NCI-H1436 treated with DMSO at 0.1 percent for 48 hours (cell line): ENCODE measurements around the gene SOCS7.

Experiments
- DNase-seq: peaks from one replicate; lab custom pipeline; 2025; lab: John Stamatoyannopoulos, UW

Gene SOCS7

DNA sequence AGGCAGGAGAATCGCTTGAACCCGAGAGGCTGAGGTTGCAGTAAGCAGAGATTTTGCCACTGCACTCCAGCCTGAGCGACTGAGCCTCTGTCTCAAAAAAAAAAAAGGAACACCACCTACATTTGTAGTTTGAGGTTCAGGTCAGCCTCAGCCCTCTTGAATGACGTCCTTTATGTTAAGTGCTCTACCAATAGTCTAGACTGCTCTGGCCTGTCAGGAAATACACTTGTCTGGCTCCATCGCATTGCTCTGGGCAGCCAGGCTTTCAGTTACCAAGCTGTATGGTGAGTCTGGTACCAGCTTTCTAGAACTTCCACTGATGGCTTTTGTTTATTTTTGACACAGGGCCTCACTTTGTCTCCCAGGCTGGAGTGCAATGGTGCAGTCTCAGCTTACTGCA lies 11.4 kb downstream of the SOCS7 start:
- DNase-seq = no peak

DNA sequence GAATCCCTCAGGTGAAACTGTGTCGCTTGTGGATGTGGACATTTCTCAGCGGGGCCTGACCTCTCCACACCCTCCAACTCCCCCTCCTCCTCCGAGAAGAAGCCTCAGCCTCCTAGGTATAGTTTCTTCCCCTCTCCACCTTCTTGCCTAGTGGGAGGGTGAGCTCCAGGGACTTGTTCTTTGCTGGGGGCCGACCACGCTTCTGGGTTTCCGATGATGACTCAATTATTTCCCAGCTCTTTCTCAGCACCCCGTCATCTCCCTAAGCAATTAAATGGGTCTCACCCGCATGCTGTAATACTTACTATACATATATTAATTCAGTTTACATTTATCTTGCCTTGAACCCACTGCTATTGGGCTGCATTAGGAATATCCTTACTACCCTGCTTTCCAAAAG lies 13.1 kb downstream of the SOCS7 start:
- no peak for DNase-seq

DNA sequence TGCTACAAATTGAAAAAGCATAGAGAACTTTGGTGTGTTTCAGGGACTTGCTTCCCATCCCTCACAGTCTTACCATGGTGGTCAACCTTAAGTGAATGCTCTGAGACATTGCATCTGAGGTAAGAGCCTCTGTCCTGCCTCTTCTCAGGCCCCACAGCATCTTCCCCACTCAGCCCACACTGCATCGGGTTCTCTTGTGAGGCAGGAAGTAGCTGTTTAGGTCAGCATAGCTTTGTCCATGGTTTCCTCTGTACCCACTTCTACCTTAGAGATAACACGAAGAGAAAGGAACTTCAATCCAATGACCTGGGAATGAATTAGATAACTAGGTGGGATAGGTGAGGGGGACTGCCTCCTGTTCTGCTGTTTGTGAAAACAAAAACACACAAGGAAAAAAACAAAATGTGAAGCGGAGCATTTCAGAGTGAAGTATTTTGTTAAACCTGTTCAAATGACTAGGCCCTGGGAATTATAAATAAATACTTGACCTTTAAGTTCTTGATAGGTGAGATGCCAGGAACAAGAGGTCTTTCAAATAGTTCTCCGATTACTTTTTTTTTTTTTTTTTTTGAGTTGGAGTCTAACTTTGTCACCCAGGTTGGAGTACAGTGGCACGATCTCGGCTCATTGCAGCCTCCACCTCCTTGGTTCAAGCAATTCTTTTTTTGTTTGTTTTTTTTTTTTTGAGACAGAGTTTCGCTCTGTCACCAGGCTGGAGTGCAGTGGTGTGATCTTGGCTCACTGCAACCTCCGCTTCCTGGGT lies 17.7 kb downstream of the SOCS7 start:
- DNase-seq = no peak

- no peak for DNase-seq
Observed at GRCh38 chr17:38379448-38379847, 27.8 kb downstream of the SOCS7 start.

GRCh38 chr17:38395090-38395489 lies 43.4 kb downstream of the SOCS7 start:
- no peak for DNase-seq

DNA sequence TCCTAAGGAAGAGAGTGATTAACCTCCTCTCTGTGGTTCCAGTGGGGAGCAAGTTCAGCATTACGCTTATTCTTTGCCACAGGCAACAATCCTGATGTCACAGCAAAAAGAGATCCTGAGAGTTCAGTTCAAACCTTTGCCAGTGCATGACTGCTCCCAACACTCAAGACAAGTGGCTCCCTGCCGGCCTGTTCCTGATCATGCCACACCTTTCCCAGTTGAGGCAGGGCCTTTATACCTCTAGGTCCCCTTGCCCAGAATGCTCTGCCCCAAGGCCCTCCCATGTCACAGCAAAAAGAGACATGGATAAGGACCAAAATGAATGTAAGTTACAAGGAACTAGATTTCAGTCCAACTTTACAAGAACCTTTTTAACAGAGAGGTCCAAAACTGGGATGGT lies 45.6 kb downstream of the SOCS7 start:
- no peak for DNase-seq

- no peak for DNase-seq
Observed at GRCh38 chr17:38400286-38400685, 48.6 kb downstream of the SOCS7 start.

DNA sequence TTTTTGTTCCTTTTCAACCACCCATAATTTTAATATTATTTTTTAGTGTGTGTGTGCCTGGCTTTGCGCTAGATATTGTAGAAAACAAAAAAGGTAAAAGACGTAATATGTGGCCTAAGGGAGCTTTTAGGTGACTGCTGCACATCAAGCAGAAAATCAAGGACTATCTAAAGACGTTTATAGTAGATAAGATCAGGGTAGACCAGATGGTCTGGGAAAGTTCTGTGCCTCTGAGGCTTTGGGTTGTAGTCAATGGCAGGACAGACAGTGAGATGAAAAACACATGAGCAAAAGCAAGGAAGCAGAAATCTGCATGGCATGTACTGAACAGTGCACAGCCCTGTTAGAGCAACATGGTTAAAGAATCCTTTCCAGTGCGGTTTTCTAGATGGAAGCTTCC lies 49.8 kb downstream of the SOCS7 start:
- DNase-seq = no peak

DNA sequence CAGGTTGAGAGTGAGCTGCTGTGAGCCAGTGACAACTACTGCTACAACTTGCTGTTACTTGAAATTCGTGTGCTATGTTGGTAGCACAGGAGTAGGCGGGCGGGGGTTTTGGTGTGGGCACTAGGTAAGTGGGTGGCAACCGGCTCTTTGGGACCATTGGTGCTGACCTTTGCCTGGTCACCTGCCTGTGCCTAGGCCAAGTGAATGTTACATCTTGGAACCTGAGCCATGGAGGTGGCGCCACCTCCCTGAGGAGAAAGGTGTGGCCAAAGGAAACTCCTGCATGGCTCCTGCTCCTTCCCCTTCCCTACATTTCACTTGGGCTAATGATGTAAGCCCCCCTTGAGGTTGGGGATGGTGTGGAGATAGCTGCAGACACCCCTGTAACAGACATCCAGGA lies 51.3 kb downstream of the SOCS7 start:
- DNase-seq = no peak

- DNase-seq = no peak
Observed at GRCh38 chr17:38403491-38403890, 51.8 kb downstream of the SOCS7 start.

- no peak for DNase-seq
Observed at GRCh38 chr17:38404174-38404943, 52.7 kb downstream of the SOCS7 start.

GRCh38 chr17:38405654-38406053 lies 54.0 kb downstream of the SOCS7 start:
- DNase-seq = no peak

DNA sequence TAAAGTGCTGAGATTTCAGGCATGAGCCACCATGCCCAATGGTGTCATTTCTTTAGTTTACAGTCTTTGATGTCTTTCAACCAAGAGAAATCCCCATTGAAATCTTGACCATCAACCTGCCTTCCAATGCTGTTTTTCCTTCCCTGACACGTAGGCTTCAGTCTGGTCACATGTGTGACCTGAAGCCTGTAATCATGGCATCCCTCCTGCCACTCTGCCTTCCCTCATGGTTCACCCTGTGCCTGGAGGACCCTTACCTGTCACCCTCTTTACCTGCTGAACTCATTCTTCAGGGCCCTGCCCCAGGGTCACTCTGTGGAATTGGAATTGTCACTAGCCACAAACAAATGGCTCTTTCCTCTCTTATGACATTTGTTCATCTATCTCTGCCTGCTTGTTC lies 58.6 kb downstream of the SOCS7 start:
- DNase-seq = no peak

- peak; percentile 96 for DNase-seq
Observed at GRCh38 chr17:38415250-38416194, 63.9 kb downstream of the SOCS7 start.

DNA sequence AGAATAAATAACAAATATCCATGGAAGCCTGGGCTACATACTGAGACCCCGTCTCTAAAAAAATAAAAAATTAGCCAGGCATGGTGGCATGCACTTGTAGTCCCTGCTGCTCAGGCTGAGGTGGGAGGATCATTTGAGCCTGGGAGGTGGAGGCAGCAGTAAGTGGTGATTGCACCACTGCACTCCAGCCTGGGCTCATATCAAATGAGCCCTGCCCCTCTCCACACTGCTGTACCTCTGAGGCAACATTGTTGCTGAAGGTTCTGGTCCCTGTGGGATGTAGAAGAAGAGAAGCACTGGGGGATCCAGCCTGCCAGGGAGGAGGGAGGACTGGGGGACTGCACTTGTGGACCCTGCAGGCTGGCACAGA lies 65.2 kb downstream of the SOCS7 start:
- peak; percentile 59 for DNase-seq

GRCh38 chr17:38417210-38417951 lies 65.7 kb downstream of the SOCS7 start:
- DNase-seq = no peak

GRCh38 chr17:38418062-38418692 lies 66.5 kb downstream of the SOCS7 start:
- no peak for DNase-seq

DNA sequence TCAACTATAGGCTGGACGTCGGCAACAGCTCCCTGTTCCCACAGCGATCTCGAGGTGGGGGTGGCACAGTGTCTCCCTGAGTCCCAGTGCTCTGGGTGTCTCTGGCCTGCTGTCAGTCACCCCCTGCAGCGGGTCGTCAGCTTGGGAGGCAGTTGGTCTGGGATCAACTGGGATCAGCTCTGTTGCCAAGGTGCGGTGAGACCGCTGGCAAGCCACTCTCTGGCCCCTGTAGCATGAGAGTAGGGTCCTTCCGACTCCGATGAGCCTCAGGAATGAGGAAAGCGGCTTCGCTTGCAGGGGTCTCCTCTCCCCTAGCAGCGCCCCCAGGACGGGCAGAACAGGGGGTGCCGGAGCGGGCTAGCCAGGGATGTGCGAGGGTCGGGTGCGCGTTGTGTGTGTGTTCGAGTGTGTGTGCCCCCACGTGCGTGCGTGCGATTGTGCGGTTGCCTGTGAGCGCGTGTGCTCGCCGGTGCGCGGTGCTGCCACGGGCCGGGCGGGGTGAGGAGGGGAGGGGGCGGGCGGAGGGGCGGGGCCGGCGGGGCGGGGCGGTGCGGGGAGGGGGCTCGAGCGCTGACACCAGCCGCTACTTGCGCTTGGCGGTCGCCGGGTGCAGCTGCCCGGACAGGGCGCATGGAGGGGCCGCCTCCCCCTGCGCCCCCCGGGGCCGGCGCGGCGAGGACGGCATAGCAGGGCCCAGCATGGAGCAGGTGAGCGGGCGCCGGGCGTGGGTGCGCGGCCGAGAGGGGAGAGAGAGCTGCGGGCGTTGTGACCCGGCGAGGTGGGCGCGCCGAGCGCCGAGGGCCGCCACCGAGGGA lies 67.3 kb downstream of the SOCS7 start:
- DNase-seq = no peak

- DNase-seq = no peak
Observed at GRCh38 chr17:38419508-38419981, 67.9 kb downstream of the SOCS7 start.

DNA sequence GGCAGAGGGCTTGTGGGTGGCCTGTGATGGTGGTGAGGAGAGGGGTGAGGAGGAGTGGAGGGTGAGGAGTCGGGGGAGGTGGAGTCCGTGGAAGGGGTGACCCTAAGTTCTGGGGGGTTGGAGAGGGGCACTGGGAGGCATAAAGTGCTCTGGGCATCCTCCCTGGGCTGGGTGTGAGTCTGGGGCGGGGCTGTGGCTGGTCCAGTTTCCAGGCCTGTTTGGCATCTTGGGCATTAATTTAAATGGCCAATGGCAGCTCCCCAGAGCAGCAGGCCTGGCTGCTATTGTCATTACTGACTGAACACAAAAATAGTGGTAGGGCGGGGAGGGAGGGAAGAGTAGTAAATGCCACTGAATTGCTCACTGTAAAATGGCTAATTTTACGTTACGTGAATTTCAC lies 68.9 kb downstream of the SOCS7 start:
- no peak for DNase-seq
